Middle frontal gyrus (tissue), 1 donor: ENCODE data around the gene ANO2.

Experiments used
- DNase-seq: peaks from one replicate; pipeline ENCODE4 v3.0.0-alpha.2; 2015; ENCODE audit warnings: low spot score; ENCODE audit errors: extremely low spot score

The ANO2 gene

GRCh38 chr12:5733916-5734315 lies 211.1 kb downstream of the ANO2 start:
- no peak for DNase-seq

DNA sequence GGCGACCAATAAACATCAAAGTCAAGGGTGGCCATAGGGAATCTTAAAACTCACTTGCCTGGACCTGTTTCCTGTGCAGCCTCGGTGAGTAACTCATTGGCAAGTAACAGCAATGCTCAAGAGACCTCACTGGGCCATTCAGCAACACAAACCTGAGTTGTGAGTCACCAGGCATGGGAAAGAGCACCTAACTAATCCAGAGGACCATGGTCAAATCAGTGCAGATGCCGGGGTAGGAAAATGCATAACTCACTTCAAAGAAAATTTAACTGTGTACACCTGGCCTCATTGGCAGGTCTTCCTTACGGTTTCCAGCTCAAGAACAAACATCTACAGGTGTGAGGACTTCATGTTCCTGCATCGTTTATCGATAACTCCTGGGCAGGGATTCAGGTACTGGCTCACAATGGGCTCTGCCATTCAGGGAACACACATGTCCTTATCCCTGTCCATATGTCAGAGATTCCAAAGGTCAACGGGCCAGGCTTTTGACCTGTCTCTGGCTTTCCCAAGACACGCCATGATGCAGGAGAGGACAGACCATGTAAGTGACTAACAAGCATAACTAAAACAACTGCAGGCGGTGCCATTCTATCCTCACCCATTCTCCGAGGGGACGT lies 211.8 kb downstream of the ANO2 start:
- no peak for DNase-seq

DNA sequence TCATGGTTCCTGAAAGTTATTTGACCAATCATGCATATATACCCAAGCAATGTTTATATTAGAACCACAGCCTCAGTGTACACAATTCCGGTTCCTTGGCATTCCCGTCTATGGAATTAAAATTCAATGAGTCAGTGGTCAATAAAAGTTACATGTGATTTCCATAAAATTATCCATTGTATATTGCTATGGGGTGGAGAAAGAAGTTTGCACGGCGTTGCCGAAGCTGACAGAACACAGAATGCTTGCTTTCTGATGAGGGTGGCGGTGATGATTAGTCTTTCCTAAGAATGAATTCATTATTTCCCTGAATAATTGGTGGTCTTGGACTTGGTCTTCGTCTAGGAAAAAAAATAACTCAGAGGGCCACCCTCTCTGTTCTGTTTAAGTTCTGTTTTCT lies 214.1 kb downstream of the ANO2 start:
- DNase-seq: no peak

GRCh38 chr12:5723711-5724252 lies 221.3 kb downstream of the ANO2 start:
- no peak for DNase-seq

DNA sequence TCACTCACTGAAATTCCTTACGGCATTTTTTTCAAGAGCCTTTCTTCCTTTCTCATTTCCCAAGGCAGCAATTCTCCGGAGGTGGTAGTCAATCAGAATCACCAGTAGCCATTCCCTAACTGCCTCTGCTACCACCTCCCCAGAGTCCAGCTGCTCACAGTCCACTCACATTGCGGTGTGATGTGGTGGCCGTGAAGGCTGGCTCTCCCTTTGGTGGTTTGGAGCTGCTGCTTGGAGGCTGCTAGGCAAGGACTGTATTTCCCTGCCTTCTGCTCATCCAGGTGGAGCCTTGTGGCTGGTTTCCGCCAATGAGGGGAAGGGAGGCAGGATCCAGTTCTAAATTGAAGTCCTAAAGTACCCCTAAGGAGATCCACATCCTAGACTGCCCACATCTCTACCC lies 222.0 kb downstream of the ANO2 start:
- no peak for DNase-seq

- DNase-seq: no peak
These were observed 224.6 kb downstream of the ANO2 start for GRCh38 chr12:5720381-5721005.

GRCh38 chr12:5718680-5719079 lies 226.4 kb downstream of the ANO2 start:
- no peak for DNase-seq

GRCh38 chr12:5718073-5718472 lies 227.0 kb downstream of the ANO2 start:
- no peak for DNase-seq

DNA sequence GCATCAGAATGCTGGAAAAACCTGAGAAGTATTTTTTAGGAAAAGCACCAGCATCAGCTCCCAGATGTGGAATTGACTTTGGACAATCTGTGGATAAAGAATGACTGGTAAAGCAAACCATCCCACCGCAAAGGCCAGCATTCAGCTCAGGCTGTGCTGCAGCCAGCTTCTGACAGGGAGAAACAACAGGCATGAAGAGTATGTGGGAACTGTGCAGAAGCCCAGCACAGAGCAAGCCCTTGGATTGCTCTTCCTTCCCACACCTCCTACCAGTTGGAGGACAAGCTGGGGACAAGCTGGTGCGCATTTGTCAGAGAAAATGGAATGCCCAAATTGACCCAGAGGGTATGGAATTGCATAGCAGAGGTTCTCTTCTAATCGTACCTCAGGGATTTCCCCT lies 228.1 kb downstream of the ANO2 start:
- no peak for DNase-seq

GRCh38 chr12:5716201-5716600 lies 228.9 kb downstream of the ANO2 start:
- no peak for DNase-seq

DNA sequence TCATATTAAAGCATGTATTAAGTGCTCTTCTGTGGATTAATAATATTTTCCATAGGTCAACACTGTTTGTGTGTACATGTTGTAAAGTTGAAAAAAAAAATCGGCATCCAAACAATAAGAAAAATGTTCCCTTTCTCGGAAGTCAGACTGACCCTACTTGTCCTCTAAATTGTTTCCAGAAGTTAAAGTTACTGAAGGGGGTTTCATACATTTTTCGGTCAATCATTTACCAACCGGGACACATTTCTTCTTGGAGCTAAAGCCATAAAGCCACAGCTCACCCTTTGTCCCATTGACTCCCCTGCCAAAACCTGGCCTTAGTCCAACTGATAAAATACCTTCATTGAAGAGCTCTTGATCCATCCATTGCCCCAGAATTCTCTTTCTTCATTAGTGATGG lies 230.0 kb downstream of the ANO2 start:
- DNase-seq: no peak

GRCh38 chr12:5713599-5714081 lies 231.4 kb downstream of the ANO2 start:
- no peak for DNase-seq

DNA sequence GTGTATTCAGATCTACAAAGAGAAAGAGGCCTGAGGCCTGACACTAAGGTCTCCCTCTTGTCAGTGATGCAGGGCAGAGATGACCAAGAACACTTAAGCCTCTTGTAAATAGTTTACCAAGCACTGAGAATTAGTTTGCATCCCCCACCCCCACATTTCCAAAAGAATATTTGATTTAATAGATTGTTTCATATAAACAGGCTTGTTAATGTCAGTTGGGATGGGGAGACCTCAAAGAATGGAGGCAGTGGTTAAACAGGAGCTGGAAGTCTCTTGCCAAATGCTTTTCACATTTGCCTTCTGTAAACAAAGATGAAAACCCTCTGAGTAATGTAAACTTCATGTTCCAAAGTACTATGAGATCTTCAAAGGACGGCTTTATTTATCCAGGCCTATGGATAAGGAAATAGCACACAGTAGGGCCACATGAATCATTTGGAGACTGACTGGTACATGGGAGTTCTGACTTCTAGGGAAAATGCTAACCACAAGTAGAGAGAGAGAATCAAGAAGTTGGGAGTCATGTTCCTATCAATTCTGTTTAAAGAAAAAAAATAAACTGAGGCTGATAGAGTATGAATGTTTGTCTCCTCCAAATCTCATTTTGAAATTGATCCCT lies 234.7 kb downstream of the ANO2 start:
- DNase-seq: no peak

DNA sequence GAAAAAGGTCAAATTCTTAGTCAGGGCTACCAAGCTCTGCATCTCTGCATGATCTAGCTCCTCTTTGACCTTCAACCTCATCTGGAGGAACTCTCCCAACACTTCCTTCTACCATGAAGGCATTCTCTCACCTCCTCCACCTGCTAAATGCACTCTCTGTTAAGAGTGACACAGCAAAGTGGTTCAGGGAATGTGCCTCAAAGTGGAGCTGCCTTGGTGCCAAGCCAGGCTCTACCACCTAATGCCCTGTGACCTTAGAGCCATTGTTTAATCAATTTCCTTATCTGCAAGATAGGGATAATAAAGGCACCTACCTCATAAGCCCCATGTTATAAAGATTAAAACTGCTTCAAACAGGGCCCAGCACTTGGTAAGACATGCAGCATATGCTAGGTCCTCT lies 236.7 kb downstream of the ANO2 start:
- no peak for DNase-seq

GRCh38 chr12:5706247-5706646 lies 238.8 kb downstream of the ANO2 start:
- DNase-seq: no peak

GRCh38 chr12:5705791-5706190 lies 239.3 kb downstream of the ANO2 start:
- no peak for DNase-seq

DNA sequence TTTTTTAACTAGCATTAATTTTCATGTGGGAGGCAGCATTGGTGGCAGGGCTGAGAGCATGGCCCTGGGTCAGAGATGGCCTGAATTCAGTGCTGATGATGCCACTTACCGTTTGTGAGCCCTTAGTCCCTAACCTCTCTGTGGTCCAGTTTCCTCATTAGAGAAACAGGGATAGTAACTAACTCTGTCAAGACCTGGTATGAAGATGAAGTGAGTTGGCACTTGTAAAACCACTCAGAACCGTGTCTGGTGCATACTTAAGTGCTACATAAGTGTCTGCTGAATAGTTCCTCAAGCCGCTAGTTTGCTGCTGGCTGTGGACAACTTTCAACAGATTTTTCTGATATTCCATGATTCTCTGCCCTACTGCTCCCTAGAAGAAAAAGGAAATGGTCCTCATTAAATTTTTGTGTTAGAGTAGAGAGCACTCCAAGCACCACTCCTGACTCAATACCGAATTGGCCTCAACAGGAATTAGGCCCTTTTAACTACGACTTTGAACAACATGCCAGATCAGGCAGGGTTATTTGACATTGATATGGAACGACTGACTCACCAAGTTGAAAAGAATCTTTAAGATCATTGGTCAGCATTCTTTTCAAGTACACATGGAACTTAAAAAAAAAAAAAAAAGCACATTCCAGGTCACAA lies 250.2 kb downstream of the ANO2 start:
- DNase-seq: no peak

GRCh38 chr12:5692850-5693249 lies 252.2 kb downstream of the ANO2 start:
- DNase-seq: no peak

- DNase-seq: no peak
These were observed 253.1 kb downstream of the ANO2 start for GRCh38 chr12:5691943-5692342.

DNA sequence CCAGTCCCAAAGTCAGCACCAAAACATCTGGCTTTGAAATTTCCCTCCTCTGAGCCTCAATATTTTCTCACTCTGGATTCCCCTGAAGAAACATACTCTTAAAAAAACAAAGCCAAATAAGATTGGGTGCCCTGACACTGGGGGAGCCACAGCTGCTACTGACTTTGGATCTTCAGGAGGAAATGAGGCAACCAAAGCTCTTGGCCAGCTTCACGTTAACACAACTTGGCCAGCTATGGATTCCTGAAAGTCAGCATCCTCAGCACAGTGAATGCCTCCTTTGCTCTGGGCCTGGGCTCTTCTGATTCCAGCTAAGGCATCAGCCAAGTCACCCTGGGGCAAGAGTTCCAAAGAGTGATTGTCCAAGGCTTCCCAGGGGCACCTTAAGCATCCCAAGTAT lies 254.8 kb downstream of the ANO2 start:
- no peak for DNase-seq

- no peak for DNase-seq
These were observed 255.3 kb downstream of the ANO2 start for GRCh38 chr12:5689773-5690172.

DNA sequence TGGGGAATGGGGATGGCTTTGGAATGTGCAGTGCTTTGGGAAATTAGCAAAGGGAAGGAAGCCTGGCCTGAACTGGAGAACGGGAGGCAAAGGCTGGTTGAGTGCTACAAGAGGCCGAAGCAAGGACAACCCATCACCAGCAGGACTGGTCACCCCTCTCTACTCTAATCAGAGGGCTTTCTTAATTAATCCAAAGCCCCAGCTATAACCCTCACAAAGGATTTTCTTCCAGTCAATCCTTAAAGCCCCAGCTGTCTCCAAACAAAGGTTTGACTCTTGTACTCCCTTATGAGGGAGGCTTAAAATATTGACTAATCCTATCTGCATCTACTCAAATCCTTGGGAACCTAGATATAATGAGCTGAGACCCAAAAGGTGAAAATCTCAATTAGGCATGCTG lies 256.8 kb downstream of the ANO2 start:
- DNase-seq: no peak
